Upper lobe of left lung (tissue), 4 donors: ENCODE measurements around the gene SPIRE2.

ENCODE experiments used
- CTCF ChIP-seq, 6 experiments: fragments of 450-650 bp in 4 of 6; fragments of 200-600 bp in 2 of 6; sonication (generic) in 2 of 6; IDR thresholded peaks; one replicate each; pipeline ENCODE4 v1.5.1; 2016 to 2019; ENCODE audit warnings: antibody characterized with exemption in 6 of 6
- POLR2A ChIP-seq, 4 donors: fragments of 450-650 bp; IDR thresholded peaks; one replicate each; pipeline ENCODE4 v1.5.1; 2016 to 2017; ENCODE audit warnings: antibody characterized with exemption in 4 of 4, mild to moderate bottlenecking in 2 of 4
- POLR2AphosphoS5 ChIP-seq, 2 donors: sonication (generic); formaldehyde crosslinking; IDR thresholded peaks; one replicate each; pipeline ENCODE4 v1.5.1; 2017; ENCODE audit warnings: antibody characterized with exemption in 2 of 2

- no peak for TF ChIP-seq CTCF (IDR thresholded peaks at IDR 0.05)
- no peak for TF ChIP-seq POLR2AphosphoS5 (IDR thresholded peaks at IDR 0.05)
- no peak for TF ChIP-seq POLR2A (IDR thresholded peaks at IDR 0.05)
Measured at GRCh38 chr16:89785523-89786155, 42.6 kb upstream of the SPIRE2 start.
